ENCODE measurements around the gene DHX38.
A peak's percentile ranks its signal among the peaks of the same experiment; 100 is the strongest.
"Not testable (repeated sequence)": the region's sequence is repeated elsewhere in the genome, so short reads cannot be mapped to it uniquely, and the experiment has no call there.

Gene DHX38

GRCh38 chr16:72093448-72094265 lies at the start of gene DHX38, which contains the start of gene TXNL4B:
Gene DHX38, plus strand, starts transcription at chr16:72093847. Its CDS starts 2,311 bp downstream, at chr16:72096158.
Gene TXNL4B, minus strand, starts transcription at chr16:72093620. Its CDS starts 2,871 bp downstream, at chr16:72090749.
- DNase-seq = peak; percentile 93

GRCh38 chr16:72044296-72044695 lies 49.4 kb upstream of the DHX38 start:
- DNase-seq = no peak

DNA sequence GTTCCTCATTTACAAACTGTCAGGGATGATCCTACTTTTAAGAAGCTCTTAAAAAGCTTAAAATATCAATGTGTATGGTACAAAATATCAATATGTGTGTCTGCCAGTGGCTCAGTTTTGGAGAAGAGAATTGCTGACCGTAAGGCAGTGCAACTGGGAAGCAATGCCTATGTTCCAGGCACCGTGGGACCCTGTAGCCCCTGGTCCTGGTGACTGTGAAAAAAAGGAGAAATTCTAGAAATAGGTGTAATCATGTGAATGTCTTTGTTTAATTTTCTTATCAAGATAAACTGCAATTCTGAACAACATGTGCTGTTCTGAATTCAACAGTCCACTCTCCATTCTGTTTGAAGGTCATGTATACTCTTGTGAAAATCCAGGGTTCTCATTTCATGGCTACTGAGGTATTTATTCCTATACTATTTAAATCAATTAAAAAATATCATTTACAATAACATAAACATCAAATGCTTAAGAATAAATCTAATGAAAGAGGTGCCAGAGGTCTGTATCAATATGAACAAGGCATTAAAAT lies 48.8 kb upstream of the DHX38 start:
- no peak for DNase-seq

DNA sequence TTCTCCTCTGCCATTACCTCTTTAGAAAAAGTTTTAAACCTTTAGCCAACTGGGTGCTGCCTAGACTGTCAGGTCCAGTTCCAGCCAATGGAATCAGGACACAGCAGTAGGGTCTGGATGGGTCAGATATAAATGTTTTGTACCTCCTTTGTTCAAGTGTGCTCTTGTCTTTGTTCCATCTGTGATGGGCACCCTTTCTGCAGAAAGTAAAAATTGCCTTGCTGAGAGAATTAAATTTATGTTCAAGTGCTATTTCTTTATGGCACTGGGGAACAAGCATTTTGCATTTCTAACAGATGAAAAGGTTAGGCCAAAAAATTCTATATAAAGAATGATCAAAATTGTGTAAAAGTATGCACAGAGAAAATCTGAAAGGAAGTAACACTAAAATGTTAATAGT lies 44.5 kb upstream of the DHX38 start:
- no peak for DNase-seq

- no peak for DNase-seq
Observed at GRCh38 chr16:72050769-72051464, 42.7 kb upstream of the DHX38 start.

DNA sequence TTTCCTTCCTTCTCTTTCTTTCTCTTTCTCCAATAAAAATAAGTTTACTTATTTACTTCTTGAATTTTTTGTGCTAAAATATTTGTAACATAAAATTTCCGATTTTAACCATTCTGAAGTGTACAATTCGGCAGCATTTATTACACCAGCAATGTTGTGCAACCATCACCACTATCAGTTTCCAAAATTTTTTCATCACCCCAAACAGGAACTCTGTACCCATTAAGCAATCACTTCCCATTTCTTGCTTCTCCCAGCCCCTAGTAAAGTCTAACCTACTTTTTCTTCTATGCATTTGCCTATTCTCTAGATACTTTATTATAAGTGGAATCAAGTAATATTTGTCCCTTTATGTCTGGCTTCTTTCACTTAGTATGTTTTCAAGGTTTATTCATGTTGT lies 41.8 kb upstream of the DHX38 start:
- no peak for DNase-seq

GRCh38 chr16:72054254-72054847 lies 39.3 kb upstream of the DHX38 start, which contains the start of gene HP:
Gene HP, plus strand, starts transcription at chr16:72054505. Its CDS starts 148 bp downstream, at chr16:72054653.
- not testable (repeated sequence) for DNase-seq

DNA sequence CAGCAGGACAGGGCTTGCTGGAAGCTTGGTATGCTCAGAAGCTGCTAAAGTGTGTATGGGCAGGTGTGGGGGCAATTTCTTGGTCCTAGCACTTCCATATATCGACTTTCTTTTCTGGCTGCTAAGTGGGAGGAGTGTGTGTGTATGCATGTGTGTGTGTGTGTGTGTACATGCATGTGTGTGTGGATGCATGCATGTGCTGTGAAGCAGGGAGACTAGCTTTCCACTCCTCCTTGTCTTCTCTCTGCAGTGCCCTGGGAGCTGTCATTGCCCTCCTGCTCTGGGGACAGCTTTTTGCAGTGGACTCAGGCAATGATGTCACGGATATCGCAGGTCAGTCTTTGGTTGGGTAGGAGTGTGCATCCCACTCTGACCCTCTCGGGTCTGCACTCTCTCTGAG lies 37.7 kb upstream of the DHX38 start:
- no peak for DNase-seq

DNA sequence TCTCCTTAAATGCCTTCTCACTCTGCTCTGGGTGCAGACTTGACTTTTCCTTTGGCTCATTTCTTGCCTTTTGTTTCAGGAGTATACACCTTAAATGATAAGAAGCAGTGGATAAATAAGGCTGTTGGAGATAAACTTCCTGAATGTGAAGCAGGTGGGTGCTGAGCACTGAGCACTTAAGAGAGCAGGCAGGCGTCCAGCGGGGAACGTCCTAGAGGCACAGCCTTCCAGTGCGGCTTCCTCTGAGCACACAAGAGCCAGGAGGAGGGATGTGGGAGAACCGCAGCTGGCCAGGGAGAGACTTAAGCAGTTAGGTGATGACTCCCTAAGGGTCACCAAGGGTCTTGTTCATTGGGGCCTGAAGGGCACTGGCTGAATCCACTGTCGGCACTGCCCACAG lies 36.3 kb upstream of the DHX38 start:
- not testable (repeated sequence) for DNase-seq

GRCh38 chr16:72059060-72059459 lies 34.6 kb upstream of the DHX38 start:
- not testable (repeated sequence) for DNase-seq

DNA sequence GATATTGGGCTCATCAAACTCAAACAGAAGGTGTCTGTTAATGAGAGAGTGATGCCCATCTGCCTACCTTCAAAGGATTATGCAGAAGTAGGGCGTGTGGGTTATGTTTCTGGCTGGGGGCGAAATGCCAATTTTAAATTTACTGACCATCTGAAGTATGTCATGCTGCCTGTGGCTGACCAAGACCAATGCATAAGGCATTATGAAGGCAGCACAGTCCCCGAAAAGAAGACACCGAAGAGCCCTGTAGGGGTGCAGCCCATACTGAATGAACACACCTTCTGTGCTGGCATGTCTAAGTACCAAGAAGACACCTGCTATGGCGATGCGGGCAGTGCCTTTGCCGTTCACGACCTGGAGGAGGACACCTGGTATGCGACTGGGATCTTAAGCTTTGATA lies 33.2 kb upstream of the DHX38 start:
- DNase-seq = no peak

DNA sequence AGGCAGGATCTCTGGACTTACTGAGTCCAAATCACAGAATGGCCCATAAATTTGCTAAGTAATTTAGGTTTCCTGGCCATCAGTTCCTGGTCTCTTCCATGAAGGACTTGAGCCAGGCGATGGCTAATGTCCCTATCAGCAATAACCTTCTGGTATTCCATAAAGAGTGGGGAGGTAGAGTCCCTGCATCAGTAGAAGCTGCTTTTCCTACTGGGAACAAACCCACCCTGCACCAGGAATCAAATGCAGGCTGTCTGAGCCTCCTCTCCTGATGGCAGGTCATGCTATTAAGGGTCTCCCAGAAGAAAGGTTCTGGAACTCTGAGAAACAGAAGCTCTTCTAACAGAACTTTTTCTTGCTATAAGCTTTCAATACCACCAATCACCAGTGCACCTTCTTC lies 32.1 kb upstream of the DHX38 start:
- DNase-seq = no peak

DNA sequence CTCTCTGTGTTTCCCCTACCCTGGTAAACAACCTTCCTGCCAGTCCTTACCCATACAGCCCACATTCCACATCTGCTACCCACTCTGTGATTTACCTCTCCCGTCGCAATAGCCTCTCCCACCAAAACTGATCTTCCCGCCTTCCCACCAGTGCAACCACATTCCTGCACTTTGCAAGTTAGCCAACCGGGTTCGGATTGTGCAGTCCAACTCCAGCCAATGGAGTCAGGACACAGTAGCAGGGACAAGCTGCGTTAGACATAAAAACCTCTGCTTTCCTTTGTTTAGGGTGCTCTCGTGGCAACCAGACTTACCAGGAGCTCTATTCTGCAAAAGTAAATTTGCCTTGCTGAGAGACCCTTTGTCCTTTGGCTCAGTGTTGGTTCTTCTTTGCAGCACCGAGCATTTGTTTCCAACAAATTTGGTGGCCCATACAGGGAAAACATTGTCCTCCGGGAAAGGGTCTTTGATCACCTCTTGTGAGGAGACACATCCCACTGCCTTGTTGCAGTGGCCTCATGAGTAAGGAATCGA lies 29.2 kb upstream of the DHX38 start:
- DNase-seq = no peak

DNA sequence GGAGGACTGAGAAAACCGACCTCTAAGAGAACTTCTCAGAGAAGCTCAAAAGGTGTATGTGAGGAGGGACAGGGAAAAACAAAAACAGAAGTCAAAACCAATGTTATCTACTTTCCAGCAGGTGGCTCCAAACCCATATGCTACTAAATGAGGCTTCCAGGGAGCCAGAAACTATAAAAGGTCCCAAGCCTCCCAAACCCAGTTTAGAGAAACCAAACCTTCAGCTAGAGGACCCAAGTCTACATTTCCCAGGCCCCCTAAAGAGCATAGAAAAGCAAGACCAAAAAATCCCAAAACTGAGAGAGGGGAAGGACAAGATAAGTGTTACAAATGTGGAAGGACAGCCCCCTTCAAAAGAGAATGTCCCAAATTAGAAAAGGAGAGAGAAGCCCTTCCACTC lies 26.9 kb upstream of the DHX38 start:
- DNase-seq = no peak

- DNase-seq = no peak
Observed at GRCh38 chr16:72068930-72069329, 24.7 kb upstream of the DHX38 start.

- DNase-seq = no peak
Observed at GRCh38 chr16:72072514-72073342, 20.9 kb upstream of the DHX38 start.

GRCh38 chr16:72073560-72074230 lies 20.0 kb upstream of the DHX38 start:
- DNase-seq = no peak

DNA sequence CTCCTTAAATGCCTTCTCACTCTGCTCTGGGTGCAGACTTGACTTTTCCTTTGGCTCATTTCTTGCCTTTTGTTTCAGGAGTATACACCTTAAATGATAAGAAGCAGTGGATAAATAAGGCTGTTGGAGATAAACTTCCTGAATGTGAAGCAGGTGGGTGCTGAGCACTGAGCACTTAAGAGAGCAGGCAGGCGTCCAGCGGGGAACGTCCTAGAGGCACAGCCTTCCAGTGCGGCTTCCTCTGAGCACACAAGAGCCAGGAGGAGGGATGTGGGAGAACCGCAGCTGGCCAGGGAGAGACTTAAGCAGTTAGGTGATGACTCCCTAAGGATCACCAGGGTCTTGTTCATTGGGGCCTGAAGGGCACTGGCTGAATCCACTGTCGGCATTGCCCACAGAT lies 18.6 kb upstream of the DHX38 start:
- not testable (repeated sequence) for DNase-seq

DNA sequence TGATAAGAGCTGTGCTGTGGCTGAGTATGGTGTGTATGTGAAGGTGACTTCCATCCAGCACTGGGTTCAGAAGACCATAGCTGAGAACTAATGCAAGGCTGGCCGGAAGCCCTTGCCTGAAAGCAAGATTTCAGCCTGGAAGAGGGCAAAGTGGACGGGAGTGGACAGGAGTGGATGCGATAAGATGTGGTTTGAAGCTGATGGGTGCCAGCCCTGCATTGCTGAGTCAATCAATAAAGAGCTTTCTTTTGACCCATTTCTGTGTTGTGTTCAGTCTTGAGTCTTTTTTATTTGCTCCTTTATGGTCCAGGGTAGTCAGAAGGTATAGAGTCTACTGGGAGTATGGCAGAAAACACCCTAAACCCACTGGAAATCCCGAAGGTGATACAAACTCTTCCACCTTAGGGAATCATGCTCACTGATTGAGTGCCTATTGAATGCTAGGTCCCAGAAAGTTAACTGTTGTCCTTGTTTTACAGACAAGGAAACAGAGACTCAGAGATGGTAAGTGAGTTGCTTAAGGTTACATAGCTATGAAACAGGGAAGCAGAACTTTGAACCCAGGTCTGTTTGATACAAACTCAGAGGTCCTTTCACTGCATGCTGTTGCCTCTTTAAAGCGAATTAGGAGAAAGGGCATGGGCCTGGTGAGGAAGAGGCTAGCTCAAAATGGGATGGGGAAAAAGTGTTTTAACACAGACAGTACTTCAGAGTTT lies 16.5 kb upstream of the DHX38 start:
- not testable (repeated sequence) for DNase-seq

DNA sequence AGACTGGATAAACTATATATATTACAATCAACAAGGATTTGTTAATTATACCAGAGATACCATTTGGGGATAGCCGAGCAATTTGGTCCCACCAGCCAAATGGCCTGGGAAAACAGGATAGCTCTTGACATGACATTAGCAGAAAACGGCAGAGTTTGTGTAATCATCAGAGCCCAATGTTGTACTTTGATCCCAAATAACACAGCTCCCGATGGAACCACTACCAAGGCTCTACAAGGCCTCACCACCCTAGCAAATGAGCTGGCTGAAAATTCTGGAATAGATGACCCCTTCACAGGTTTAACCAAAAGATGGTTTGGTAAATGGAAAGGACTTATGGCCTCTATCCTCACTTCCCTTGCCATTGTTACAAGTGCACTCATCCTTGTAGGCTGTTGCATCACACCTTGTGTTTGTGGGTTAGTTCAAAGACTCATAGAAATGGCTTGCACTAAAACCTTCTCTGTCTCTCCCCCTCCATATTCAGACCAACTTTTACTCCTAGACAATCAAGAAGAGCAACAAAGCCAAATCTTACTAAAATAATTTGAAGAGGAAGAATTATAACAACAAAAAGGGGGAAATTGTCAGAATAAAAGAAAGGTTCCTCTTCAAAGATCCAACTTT lies 9.8 kb upstream of the DHX38 start:
- DNase-seq = no peak

Data from stimulated activated CD4-positive, alpha-beta T cell treated with anti-CD3 and anti-CD28 coated beads, Interleukin-1b, Interleukin-23, amount 100 ng/mL, for 48 hours (primary cell).